Measurements from ENCODE around the gene PCDHGB1. TPM values are rescaled to one million over a fixed set of nuclear protein-coding genes. Genes with fewer than 3 reads are reported as not detected.
A peak's percentile ranks its signal among the peaks of the same experiment; 100 is the strongest.

Gene PCDHGB1
- total and polyA plus RNA-seq, 2 experiments from 2014 or later, result 0.53 to 0.57 TPM

GRCh38 chr5:141322261-141322660 is 27.6 kb upstream of the PCDHGB1 start:
- peaks cover 27% of the 10 kb centered on the region for H3K79me2 ChIP-seq
- no peak overlapping the region for H3K4me3 ChIP-seq
- H3K4me1 ChIP-seq (ENCODE audit: insufficient read depth), result no peaks in the 10 kb centered on the region
- no peaks in the 10 kb centered on the region for H3K27me3 ChIP-seq
- H3K4me2 ChIP-seq, result no peak overlapping the region
- no peak overlapping the region for H3K27ac ChIP-seq
- TF ChIP-seq EZH2 (IDR thresholded peaks at IDR 0.05; ENCODE audit: borderline replicate concordance) (no peak), EZH2phosphoT487 (IDR thresholded peaks at IDR 0.05; ENCODE audit: low read depth, severe bottlenecking, unreplicated experiment) (no peak), CTCF (IDR thresholded peaks at IDR 0.05; ENCODE audit: poor library complexity) (no peak)
- no peaks in the 10 kb centered on the region for H3K9me2 ChIP-seq (replicated peaks; ENCODE audit: insufficient read depth)
- peaks cover 20% of the 10 kb centered on the region for H3K36me3 ChIP-seq (replicated peaks; ENCODE audit: insufficient read depth, low read depth)
- peaks cover 39% of the 10 kb centered on the region for H3K9me3 ChIP-seq (ENCODE audit: low read depth)
- DNase-seq (ENCODE audit: low spot score), result no peak
- H4K20me1 ChIP-seq (ENCODE audit: insufficient read depth, poor library complexity, severe bottlenecking), result no peaks in the 10 kb centered on the region
- no peak overlapping the region for H2AFZ ChIP-seq
- WGBS (ENCODE audit: low lambda C conversion rate, missing lambda C conversion rate), result 93% methylated on average over 3 of the region's 3 CpGs

GRCh38 chr5:141326088-141326854 is 23.6 kb upstream of the PCDHGB1 start:
- Histone ChIP-seq H2AFZ (no peak overlapping the region), H3K9me3 (ENCODE audit: low read depth) (peaks cover 11% of the 10 kb centered on the region), H4K20me1 (ENCODE audit: insufficient read depth, poor library complexity, severe bottlenecking) (no peaks in the 10 kb centered on the region), H3K4me2 (no peak overlapping the region), H3K27ac (no peak overlapping the region), H3K4me3 (no peak overlapping the region), H3K36me3 (replicated peaks; ENCODE audit: insufficient read depth, low read depth) (no peaks in the 10 kb centered on the region), H3K27me3 (no peaks in the 10 kb centered on the region), H3K4me1 (ENCODE audit: insufficient read depth) (no peaks in the 10 kb centered on the region), H3K9me2 (replicated peaks; ENCODE audit: insufficient read depth) (no peaks in the 10 kb centered on the region), H3K79me2 (no peaks in the 10 kb centered on the region)
- WGBS (ENCODE audit: low lambda C conversion rate, missing lambda C conversion rate), result 52% methylated on average over 27 of the region's 27 CpGs
- TF ChIP-seq CTCF (IDR thresholded peaks at IDR 0.05; ENCODE audit: poor library complexity) (peak; percentile 9), EZH2phosphoT487 (IDR thresholded peaks at IDR 0.05; ENCODE audit: low read depth, severe bottlenecking, unreplicated experiment) (no peak)
- DNase-seq (ENCODE audit: low spot score), result peak; percentile 11

GRCh38 chr5:141328231-141328630 is 21.7 kb upstream of the PCDHGB1 start:
- H3K4me1 ChIP-seq (ENCODE audit: insufficient read depth), result no peaks in the 10 kb centered on the region
- no peak overlapping the region for H3K4me2 ChIP-seq
- 89% methylated on average over 8 of the region's 8 CpGs for WGBS (ENCODE audit: low lambda C conversion rate, missing lambda C conversion rate)
- no peak for TF ChIP-seq EZH2 (IDR thresholded peaks at IDR 0.05; ENCODE audit: borderline replicate concordance)
- TF ChIP-seq EZH2phosphoT487 (IDR thresholded peaks at IDR 0.05; ENCODE audit: low read depth, severe bottlenecking, unreplicated experiment), result no peak
- no peak for TF ChIP-seq CTCF (IDR thresholded peaks at IDR 0.05; ENCODE audit: poor library complexity)
- no peaks in the 10 kb centered on the region for H4K20me1 ChIP-seq (ENCODE audit: insufficient read depth, poor library complexity, severe bottlenecking)
- no peaks in the 10 kb centered on the region for H3K9me2 ChIP-seq (replicated peaks; ENCODE audit: insufficient read depth)
- no peak overlapping the region for H2AFZ ChIP-seq
- H3K27me3 ChIP-seq, result no peaks in the 10 kb centered on the region
- H3K36me3 ChIP-seq (replicated peaks; ENCODE audit: insufficient read depth, low read depth), result no peaks in the 10 kb centered on the region
- no peak overlapping the region for H3K27ac ChIP-seq
- H3K9me3 ChIP-seq (ENCODE audit: low read depth), result peaks cover 3% of the 10 kb centered on the region
- no peak for DNase-seq (ENCODE audit: low spot score)
- no peaks in the 10 kb centered on the region for H3K79me2 ChIP-seq
- H3K4me3 ChIP-seq, result no peak overlapping the region

Data from hepatocyte (in vitro differentiated cells).